ENCODE data around the gene RB1. TPM values are rescaled to one million over a fixed set of nuclear protein-coding genes. Genes with fewer than 3 reads are reported as not detected.

RB1 gene
- total and polyA plus RNA-seq, 9 of the 15 experiments (the other 6 are each of a cell fraction or from before 2014, with no cell fraction given), result 5.0 to 23.8 (median 17.9) TPM

- CTCF ChIA-PET (ENCODE audit: low intra/inter-chr PET ratio), result no interaction called here
- BruUV-seq (replicated peaks), result no TSS peak
- in situ Hi-C loops (cut with MboI), result no loop called here
These were observed 133.8 kb downstream of the RB1 start for GRCh38 chr13:48437371-48437770.

GRCh38 chr13:48443442-48444208 lies 140.1 kb downstream of the RB1 start:
- no peaks in the 10 kb centered on the region for H4K20me1 ChIP-seq (replicated peaks; ENCODE audit: control insufficient read depth, insufficient read depth, low read length)
- 70% methylated on average over 1 of the region's 1 CpG for WGBS (ENCODE audit: insufficient coverage, low coverage, missing lambda C conversion rate)
- in situ Hi-C loops (cut with MboI) (no loop called here), intact Hi-C loops (cut with micrococcal nuclease) (no loop called here)
- no peaks in the 10 kb centered on the region for H3K4me1 ChIP-seq (replicated peaks in 1 of 2; ENCODE audit: control insufficient read depth in 2 of 2, insufficient read depth in 2 of 2, low read length in 2 of 2)
- no peak overlapping the region for H3K9ac ChIP-seq (ENCODE audit: insufficient read depth in 1 of 2, low read depth in 2 of 2, low read length in 2 of 2)
- no peak overlapping the region for H3K4me3 ChIP-seq
- no peak overlapping the region for H3K4me2 ChIP-seq (ENCODE audit: insufficient read depth, low read length)
- H3K79me2 ChIP-seq (ENCODE audit: control insufficient read depth, insufficient read depth, low read length), result no peaks in the 10 kb centered on the region
- ChIA-PET POLR2A (no interaction called here), CTCF (ENCODE audit: low intra/inter-chr PET ratio) (no interaction called here)
- no TSS peak for BruUV-seq (replicated peaks)
- DNase-seq (ENCODE audit: extremely low read depth in 1 of 4, low spot score in 3 of 4), result no peak
- no peak overlapping the region for H2AFZ ChIP-seq (ENCODE audit: low read depth, low read length)
- no peaks in the 10 kb centered on the region for H3K9me1 ChIP-seq (ENCODE audit: control insufficient read depth, insufficient read depth, low read length)
- no peak overlapping the region for H3K27ac ChIP-seq (ENCODE audit: extremely low read depth, low read depth, low read length)
- FAIRE-seq, result no peak
- H3K27me3 ChIP-seq (ENCODE audit: control insufficient read depth in 2 of 2, insufficient read depth in 2 of 2, low read length in 2 of 2), result no peaks in the 10 kb centered on the region
- no peaks in the 10 kb centered on the region for H3K9me3 ChIP-seq (replicated peaks; ENCODE audit: control insufficient read depth, insufficient read depth, low read depth, low read length)
- ATAC-seq, result no peak
- TF ChIP-seq ZNF282 (CRISPR knock-in tag; IDR thresholded peaks at IDR 0.05) (no peak), ARID2 (IDR thresholded peaks at IDR 0.05) (no peak)
- no peaks in the 10 kb centered on the region for H3K36me3 ChIP-seq (ENCODE audit: control insufficient read depth, insufficient read depth, low read length)

More at GRCh38 chr13:48437371-48437770, 133.8 kb downstream of the RB1 start:
- Histone ChIP-seq H3K4me2 (ENCODE audit: insufficient read depth, low read length) (no peak overlapping the region), H3K4me3 (no peak overlapping the region), H4K20me1 (replicated peaks; ENCODE audit: control insufficient read depth, insufficient read depth, low read length) (no peaks in the 10 kb centered on the region), H3K9me3 (replicated peaks; ENCODE audit: control insufficient read depth, insufficient read depth, low read depth, low read length) (no peaks in the 10 kb centered on the region), H3K27me3 (ENCODE audit: control insufficient read depth in 2 of 2, insufficient read depth in 2 of 2, low read length in 2 of 2) (no peaks in the 10 kb centered on the region), H3K9ac (ENCODE audit: insufficient read depth in 1 of 2, low read depth in 2 of 2, low read length in 2 of 2) (no peak overlapping the region), H3K36me3 (ENCODE audit: control insufficient read depth, insufficient read depth, low read length) (no peaks in the 10 kb centered on the region), H2AFZ (ENCODE audit: low read depth, low read length) (no peak overlapping the region), H3K4me1 (replicated peaks in 1 of 2; ENCODE audit: control insufficient read depth in 2 of 2, insufficient read depth in 2 of 2, low read length in 2 of 2) (no peaks in the 10 kb centered on the region), H3K79me2 (ENCODE audit: control insufficient read depth, insufficient read depth, low read length) (no peaks in the 10 kb centered on the region), H3K27ac (ENCODE audit: extremely low read depth, low read depth, low read length) (no peak overlapping the region), H3K9me1 (ENCODE audit: control insufficient read depth, insufficient read depth, low read length) (no peaks in the 10 kb centered on the region)
- no peak for ATAC-seq
- TF ChIP-seq PHF8 (IDR thresholded peaks at IDR 0.05; ENCODE audit: borderline replicate concordance, low read length) (no peak), ETV1 (tag; conservative IDR thresholded peaks at IDR 0.05; ENCODE audit: low read depth) (no peak), GATA2 (CRISPR knock-in tag; IDR thresholded peaks at IDR 0.05) (no peak), ILF3 (IDR thresholded peaks at IDR 0.05; ENCODE audit: borderline replicate concordance) (no peak), MAX (CRISPR knock-in tag; IDR thresholded peaks at IDR 0.05) (no peak), U2AF2 (optimal IDR thresholded peaks at IDR 0.05; ENCODE audit: low read depth, low read length) (no peak)
- POLR2A ChIA-PET, result no interaction called here
- intact Hi-C loops (cut with micrococcal nuclease), result no loop called here
- no peak for FAIRE-seq
- 37% methylated on average over 3 of the region's 3 CpGs for WGBS (ENCODE audit: insufficient coverage, low coverage, missing lambda C conversion rate)
- DNase-seq (ENCODE audit: extremely low read depth in 1 of 4, low spot score in 3 of 4), result no peak

Measured in K562 (cell line).